H1 (cell line): ENCODE measurements around the gene ARMC3. TPM values are rescaled to one million over a fixed set of nuclear protein-coding genes. Genes with fewer than 3 reads are reported as not detected.

Source experiments
- CTCF ChIA-PET: fragments of 300-600 bp; sonication (Branson Sonifier 250); formaldehyde crosslinking; loops from one replicate; lab custom pipeline; 2021; ENCODE audit not compliant: partially characterized antibody; lab: Charles Lee
- POLR2A ChIA-PET: fragments of 300-600 bp; sonication (Branson Sonifier 250); formaldehyde crosslinking; loops from one replicate; lab custom pipeline; 2021; ENCODE audit warnings: inconsistent platforms; ENCODE audit not compliant: partially characterized antibody; lab: Charles Lee
- DNase-seq, 2 experiments: peaks; one replicate each; pipeline versions ENCODE4 v3.0.0 to v3.0.0-alpha.2; 2010 to 2022; ENCODE audit warnings: low spot score in 2 of 2, low read depth in 1 of 2, mixed read lengths in 1 of 2
- FAIRE-seq: peaks from 2 replicates; lab custom pipeline; 2011; peaks lifted over from hg19 to GRCh38; lab: Jason Lieb, UNC
- H2AFZ ChIP-seq: 2 replicates; pipeline ENCODE4 v1.8.1; 2012; ENCODE audit warnings: low read length, inconsistent platforms
- H2AK5ac ChIP-seq: 2 replicates; pipeline ENCODE4 v1.6.1; 2013; ENCODE audit warnings: low read depth, low read length
- H2BK120ac ChIP-seq: replicated peaks from 2 replicates; pipeline ENCODE3; 2013; ENCODE audit warnings: low read depth, low read length, inconsistent platforms
- H2BK12ac ChIP-seq: 2 replicates; pipeline ENCODE4 v1.6.1; 2013; ENCODE audit warnings: low read depth, low read length
- H2BK15ac ChIP-seq: 2 replicates; pipeline ENCODE4 v1.6.1; 2013; ENCODE audit warnings: low read length
- H2BK20ac ChIP-seq: 2 replicates; pipeline ENCODE4 v1.6.1; 2013; ENCODE audit warnings: low read length
- H2BK5ac ChIP-seq: 2 replicates; pipeline ENCODE4 v1.6.1; 2013; ENCODE audit warnings: low read depth, low read length
- H3K14ac ChIP-seq: 2 replicates; pipeline ENCODE4 v1.6.1; 2013; ENCODE audit warnings: inconsistent platforms; ENCODE audit not compliant: insufficient read length
- H3K18ac ChIP-seq: 2 replicates; pipeline ENCODE4 v1.6.1; 2013; ENCODE audit warnings: low read length; ENCODE audit errors: extremely low read depth
- H3K23ac ChIP-seq: 2 replicates; pipeline ENCODE4 v1.6.1; 2013; ENCODE audit warnings: inconsistent platforms; ENCODE audit not compliant: insufficient read length
- H3K23me2 ChIP-seq: 2 replicates; pipeline ENCODE4 v1.6.1; 2013; ENCODE audit warnings: low read depth, low read length
- H3K27ac ChIP-seq: 2 replicates; pipeline ENCODE4 v1.6.1; 2011; ENCODE audit warnings: low read depth, low read length, inconsistent platforms
- H3K27me3 ChIP-seq, 4 experiments: replicated peaks in 1 of 4; 1 replicate in 1 of 4; 2 replicates in 3 of 4; pipeline versions ENCODE4 v1.6.1 to v1.8.1; 2011 to 2013; ENCODE audit warnings: low read length in 3 of 4, mild to moderate bottlenecking in 3 of 4, inconsistent platforms in 2 of 4, mixed read lengths in 2 of 4, moderate library complexity in 1 of 4; ENCODE audit not compliant: control insufficient read depth in 3 of 4, insufficient read depth in 3 of 4; ENCODE audit errors: extremely low read depth in 1 of 4
- H3K36me3 ChIP-seq, 4 experiments: 2 replicates each; pipeline versions ENCODE4 v1.6.1 to v1.8.1; 2011 to 2013; ENCODE audit warnings: mild to moderate bottlenecking in 4 of 4, low read length in 3 of 4, moderate library complexity in 2 of 4, control low read depth in 1 of 4, inconsistent platforms in 1 of 4; ENCODE audit not compliant: insufficient read depth in 4 of 4, control insufficient read depth in 2 of 4
- H3K4ac ChIP-seq: replicated peaks from 2 replicates; pipeline ENCODE3; 2013; ENCODE audit warnings: low read length, low read depth, mixed read lengths, inconsistent platforms; ENCODE audit not compliant: insufficient read length
- H3K4me1 ChIP-seq, 4 experiments: replicated peaks in 1 of 4; 1 replicate in 1 of 4; 2 replicates in 3 of 4; pipeline versions ENCODE4 v1.6.1 to v1.8.1; 2011 to 2013; ENCODE audit warnings: low read length in 3 of 4, inconsistent platforms in 2 of 4, mixed read lengths in 1 of 4; ENCODE audit not compliant: insufficient read depth in 4 of 4, control insufficient read depth in 3 of 4
- H3K4me2 ChIP-seq, 2 experiments: 2 replicates each; pipeline versions ENCODE4 v1.6.1 to v1.8.1; 2011 to 2013; ENCODE audit warnings: low read depth in 2 of 2, low read length in 2 of 2, control low read depth in 1 of 2, inconsistent platforms in 1 of 2, mild to moderate bottlenecking in 1 of 2; ENCODE audit not compliant: insufficient read depth in 1 of 2
- H3K4me3 ChIP-seq, 4 experiments: fragments of 200-600, 300-600 bp in 1 of 4; sonication (generic), shearing (Covaris generic), sonication (Bioruptor Twin) in 1 of 4; 2 replicates each; pipeline versions ENCODE4 v1.5.1 to v1.8.1; 2011 to 2016; ENCODE audit warnings: low read length in 4 of 4, low read depth in 3 of 4, control low read depth in 2 of 4, inconsistent platforms in 2 of 4, mild to moderate bottlenecking in 2 of 4, mixed read lengths in 1 of 4, moderate library complexity in 1 of 4; ENCODE audit not compliant: insufficient read depth in 2 of 4; ENCODE audit errors: extremely low read depth in 1 of 4
- H3K56ac ChIP-seq: replicated peaks from 2 replicates; pipeline ENCODE3; 2013; ENCODE audit warnings: low read depth, mild to moderate bottlenecking, mixed read lengths, low read length, inconsistent platforms; ENCODE audit not compliant: insufficient read length
- H3K79me1 ChIP-seq: 2 replicates; pipeline ENCODE4 v1.6.1; 2013; ENCODE audit warnings: low read depth, low read length, control low read depth
- H3K79me2 ChIP-seq, 2 experiments: 2 replicates each; pipeline versions ENCODE4 v1.6.1 to v1.8.1; 2012 to 2013; ENCODE audit warnings: low read length in 2 of 2, mild to moderate bottlenecking in 2 of 2, inconsistent platforms in 1 of 2; ENCODE audit not compliant: insufficient read depth in 2 of 2, control insufficient read depth in 1 of 2
- H3K9ac ChIP-seq, 4 experiments: replicated peaks in 1 of 4; 1 replicate in 1 of 4; 2 replicates in 3 of 4; pipeline versions ENCODE4 v1.6.1 to v1.8.1; 2011 to 2013; ENCODE audit warnings: low read depth in 3 of 4, low read length in 3 of 4, control low read depth in 2 of 4, mild to moderate bottlenecking in 2 of 4, moderate library complexity in 2 of 4, inconsistent platforms in 1 of 4; ENCODE audit errors: extremely low read depth in 1 of 4
- H3K9me3 ChIP-seq, 2 experiments: 2 replicates each; pipeline versions ENCODE4 v1.6.1 to v1.8.1; 2012 to 2013; ENCODE audit warnings: mild to moderate bottlenecking in 2 of 2, moderate library complexity in 2 of 2, control low read depth in 1 of 2, inconsistent platforms in 1 of 2, low read depth in 1 of 2, low read length in 1 of 2, mixed read lengths in 1 of 2; ENCODE audit not compliant: insufficient read depth in 2 of 2
- H4K20me1 ChIP-seq, 2 experiments: replicated peaks in 1 of 2; 2 replicates each; pipeline versions ENCODE3 to v1.8.1; 2011 to 2013; ENCODE audit warnings: inconsistent platforms in 2 of 2, low read length in 2 of 2, mild to moderate bottlenecking in 1 of 2; ENCODE audit not compliant: insufficient read depth in 2 of 2, control insufficient read depth in 1 of 2
- H4K5ac ChIP-seq: 2 replicates; pipeline ENCODE4 v1.6.1; 2013; ENCODE audit warnings: low read length, low read depth, mixed read lengths, inconsistent platforms; ENCODE audit not compliant: insufficient read length
- H4K8ac ChIP-seq: 2 replicates; pipeline ENCODE4 v1.8.0; 2013; ENCODE audit warnings: mild to moderate bottlenecking, moderate library complexity, low read length, inconsistent platforms; ENCODE audit not compliant: insufficient read depth; ENCODE audit errors: extremely low read depth
- H4K91ac ChIP-seq: replicated peaks from 2 replicates; pipeline ENCODE3; 2013; ENCODE audit warnings: low read length, mixed read lengths, inconsistent platforms; ENCODE audit not compliant: insufficient read length
- BRCA1 ChIP-seq: IDR thresholded peaks from 2 replicates; pipeline ENCODE4 v1.6.1; 2012; ENCODE audit warnings: low read depth, low read length, improper control_type of control experiment
- CEBPB ChIP-seq: IDR thresholded peaks from 2 replicates; pipeline ENCODE4 v1.6.1; 2012; ENCODE audit warnings: low read depth, low read length
- CHD1 ChIP-seq: IDR thresholded peaks from 2 replicates; pipeline ENCODE4 v1.6.1; 2012; ENCODE audit warnings: low read depth, low read length, improper control_type of control experiment
- EP300 ChIP-seq, 2 experiments: IDR thresholded peaks; 1 replicate in 1 of 2; 2 replicates in 1 of 2; pipeline ENCODE4 v1.6.1; 2011 to 2012; ENCODE audit warnings: low read depth in 2 of 2, low read length in 2 of 2, mild to moderate bottlenecking in 2 of 2, borderline replicate concordance in 1 of 2, inconsistent platforms in 1 of 2, moderate library complexity in 1 of 2
- GTF2F1 ChIP-seq: IDR thresholded peaks from 2 replicates; pipeline ENCODE4 v1.6.1; 2012; ENCODE audit warnings: low read depth, low read length, improper control_type of control experiment, borderline replicate concordance
- HDAC6 ChIP-seq: IDR thresholded peaks from one replicate; pipeline ENCODE4 v1.7.1; 2012; ENCODE audit warnings: low read depth, mild to moderate bottlenecking, inconsistent platforms, low read length, moderate library complexity
- NRF1 ChIP-seq: IDR thresholded peaks from 2 replicates; pipeline ENCODE4 v1.6.1; 2011; ENCODE audit warnings: mild to moderate bottlenecking, low read depth, low read length, improper control_type of control experiment
- POLR2A ChIP-seq, 2 experiments: IDR thresholded peaks; 1 replicate in 1 of 2; 2 replicates in 1 of 2; pipeline ENCODE4 v1.6.1; 2011; ENCODE audit warnings: low read depth in 2 of 2, low read length in 2 of 2, mild to moderate bottlenecking in 2 of 2; ENCODE audit errors: control extremely low read depth in 1 of 2
- RBBP5 ChIP-seq: IDR thresholded peaks from 2 replicates; pipeline ENCODE4 v1.7.1; 2012; ENCODE audit warnings: low read depth, mild to moderate bottlenecking, inconsistent platforms, low read length, moderate library complexity, borderline replicate concordance
- RNF2 ChIP-seq: fragments of 200-900, 300-1000 bp; sonication (generic); IDR thresholded peaks from 2 replicates; pipeline ENCODE4 v1.7.1; 2016; ENCODE audit warnings: borderline replicate concordance, low read depth, mild to moderate bottlenecking, antibody characterized with exemption, low read length; ENCODE audit not compliant: poor library complexity, severe bottlenecking; ENCODE audit errors: missing control alignments
- SAP30 ChIP-seq: fragments of 300-600 bp; sonication (generic); IDR thresholded peaks from 2 replicates; pipeline ENCODE4 v1.7.1; 2012; ENCODE audit warnings: low read length, moderate library complexity, mild to moderate bottlenecking, inconsistent platforms; ENCODE audit not compliant: insufficient read depth, insufficient replicate concordance
- SUZ12 ChIP-seq: fragments of 200-600 bp; sonication (generic); IDR thresholded peaks from 2 replicates; pipeline ENCODE4 v1.6.1; 2012; ENCODE audit warnings: mild to moderate bottlenecking, inconsistent platforms, low read length, moderate library complexity, mixed read lengths
- ZNF274 ChIP-seq: IDR thresholded peaks from 2 replicates; pipeline ENCODE4 v1.7.0; 2012; ENCODE audit warnings: low read length, borderline replicate concordance; ENCODE audit errors: extremely low read depth
- WGBS, 2 experiments: shearing (Covaris generic) in 1 of 2; methylation state at CpG; one replicate each; pipeline versions ENCODE4 v1.1.6 to v1.1.7; 2013 to 2015; ENCODE audit warnings: low lambda C conversion rate in 2 of 2, mixed read lengths in 2 of 2, inconsistent platforms in 1 of 2, low coverage in 1 of 2, missing lambda C conversion rate in 1 of 2; ENCODE audit not compliant: insufficient replicate concordance in 2 of 2, insufficient coverage in 1 of 2, insufficient read length in 1 of 2; ENCODE audit errors: extremely low coverage in 1 of 2, missing lambda C conversion rate in 1 of 2; 5-methylcytosine and 5-hydroxymethylcytosine counted together
- polyA plus RNA-seq, 7 experiments: library from polyadenylated mRNA; depleted of rRNA in 3 of 7; stranded (reverse) in 5 of 7; unstranded in 2 of 7; fragments of >200 nt in 5 of 7; fragments of 200-250 nt in 2 of 7; gene quantifications; 1 replicate in 5 of 7; 2 replicates in 1 of 7; 4 replicates in 1 of 7; pipeline versions ENCODE4 v1.2.1 to v1.2.3, GENCODE V29; 2011 to 2013; ENCODE audit warnings: missing spikeins in 2 of 7, mixed read lengths in 2 of 7
- total RNA-seq: library from RNA; stranded (reverse); fragmentation: NEBNext Ultra II Directional; extraction: Animal tissue kit (Norgen Biotek cat#: 25700); gene quantifications from 2 replicates; pipeline ENCODE4 v1.2.1, GENCODE V29; 2021

Gene ARMC3
- total and polyA plus RNA-seq, 2 of the 8 experiments (the other 6 are each of a cell fraction or from before 2014, with no cell fraction given) = 0.15 TPM

DNA sequence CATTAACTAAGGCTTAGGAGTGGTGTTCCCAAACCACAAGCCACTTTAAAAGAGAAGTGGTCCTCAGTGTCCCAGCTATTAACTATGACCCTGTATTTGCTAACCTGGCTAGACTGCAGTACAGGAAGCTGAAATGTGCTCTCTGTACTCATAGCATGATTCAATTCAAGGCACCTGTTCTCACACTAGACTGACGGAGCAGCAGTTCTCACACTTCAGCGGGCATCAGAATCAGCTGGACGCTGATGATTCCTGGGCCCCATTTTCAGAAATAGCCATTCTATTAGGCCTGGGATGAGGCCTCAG, 143.0 kb downstream of the ARMC3 start:
- DNase-seq = no peak
- Histone ChIP-seq H2BK15ac (no peak overlapping the region), H2AFZ (no peak overlapping the region), H2BK20ac (no peak overlapping the region), H3K9me3 (no peaks in the 10 kb centered on the region), H3K79me2 (no peaks in the 10 kb centered on the region), H4K91ac (no peak overlapping the region), H3K23me2 (no peaks in the 10 kb centered on the region), H2BK12ac (no peak overlapping the region), H3K23ac (no peak overlapping the region), H4K8ac (no peak overlapping the region), H2BK120ac (no peak overlapping the region), H3K18ac (no peak overlapping the region), H3K14ac (no peak overlapping the region), H3K4me1 (no peaks in the 10 kb centered on the region), H3K56ac (no peak overlapping the region), H3K4me3 (no peak overlapping the region), H2AK5ac (no peak overlapping the region), H2BK5ac (no peak overlapping the region), H3K27ac (no peak overlapping the region), H3K9ac (no peak overlapping the region), H3K4ac (no peak overlapping the region), H3K4me2 (no peak overlapping the region), H3K27me3 (no peaks in the 10 kb centered on the region), H4K20me1 (no peaks in the 10 kb centered on the region), H3K36me3 (no peaks in the 10 kb centered on the region), H3K79me1 (no peaks in the 10 kb centered on the region), H4K5ac (no peak overlapping the region)
- CTCF ChIA-PET = interaction anchor here (1.0 kb wide), 1 partner anchor 1083 kb away, joined by 4 read pairs; no protein-coding TSS in a partner anchor
- TF ChIP-seq SAP30 (no peak), RBBP5 (no peak), NRF1 (no peak), EP300 (IDR thresholded peaks at IDR 0.05; ENCODE audit: borderline replicate concordance in 1 of 2, low read depth in 2 of 2, low read length in 2 of 2) (no peak), BRCA1 (no peak), GTF2F1 (no peak), POLR2A (IDR thresholded peaks at IDR 0.05; ENCODE audit: control extremely low read depth in 1 of 2, low read depth in 2 of 2, low read length in 2 of 2) (no peak), CHD1 (no peak), RNF2 (no peak), CEBPB (no peak), HDAC6 (no peak), SUZ12 (no peak), ZNF274 (no peak)
- 94% methylated on average over 3 of the region's 3 CpGs; no CpG with 5 or more reads in 1 of the 2 experiments for WGBS, 2 experiments
- POLR2A ChIA-PET = interaction anchor here (1.4 kb wide), 1 partner anchor 15 kb away, joined by 4 read pairs; no protein-coding TSS in a partner anchor
- FAIRE-seq = no peak
